ENCODE data around the gene ICE2.
"Not testable (repeated sequence)": the region's sequence is repeated elsewhere in the genome, so short reads cannot be mapped to it uniquely, and the experiment has no call there.

The ICE2 gene

DNA sequence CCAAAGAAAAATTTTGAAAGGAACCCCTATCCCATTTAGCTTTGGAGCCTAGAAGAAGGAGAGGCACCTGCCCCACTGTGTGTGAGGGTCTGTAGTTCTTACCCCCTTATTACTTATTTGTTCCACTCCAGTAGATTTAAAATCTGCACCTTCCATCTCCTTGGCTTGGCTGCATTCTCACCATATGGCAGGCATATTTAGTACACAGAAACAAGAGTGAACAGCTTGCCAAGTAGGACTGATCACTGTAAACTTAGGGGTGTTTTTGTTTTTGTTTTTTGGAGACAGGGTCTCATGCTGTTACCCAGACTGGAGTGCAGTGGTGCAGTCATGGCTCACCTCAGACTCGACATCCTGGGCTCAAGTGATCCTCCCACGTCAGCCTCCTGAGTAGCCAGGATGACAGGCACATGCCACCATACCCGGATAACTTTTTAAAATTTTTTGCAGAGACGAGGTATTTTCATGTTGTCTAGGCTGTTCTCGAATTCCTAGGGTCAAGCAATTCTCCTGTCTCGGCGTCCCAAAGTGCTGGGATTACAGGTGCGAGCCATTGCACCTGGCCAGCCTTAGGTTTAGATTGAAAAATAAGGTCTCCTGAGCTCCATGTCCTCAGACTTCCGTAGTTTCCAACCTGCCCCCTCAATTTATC is 67.0 kb downstream of the ICE2 start:
- Histone ChIP-seq H3K27me3 (ENCODE audit: insufficient read depth, low read length, poor library complexity, severe bottlenecking) (no peaks in the 10 kb centered on the region), H3K9me3 (ENCODE audit: insufficient read depth, low read depth, low read length) (no peaks in the 10 kb centered on the region), H4K20me1 (ENCODE audit: insufficient read depth, low read length, poor library complexity, severe bottlenecking) (no peaks in the 10 kb centered on the region), H2AFZ (ENCODE audit: low read length) (no peak overlapping the region), H3F3A (ENCODE audit: low read depth) (no peaks in the 10 kb centered on the region), H3K4me2 (ENCODE audit: low read depth, low read length, poor library complexity, severe bottlenecking) (no peak overlapping the region), H3K4me1 (ENCODE audit: insufficient read depth, low read length, poor library complexity, severe bottlenecking) (peaks cover 14% of the 10 kb centered on the region), H3K9ac (ENCODE audit: low read depth, low read length, poor library complexity, severe bottlenecking) (no peak overlapping the region), H3K79me2 (ENCODE audit: insufficient read depth, low read length) (no peaks in the 10 kb centered on the region), H3K4me3 (ENCODE audit: low read length, poor library complexity, severe bottlenecking) (no peak overlapping the region), H3K9me2 (replicated peaks; ENCODE audit: low read depth, low read length) (no peaks in the 10 kb centered on the region), H3K36me3 (ENCODE audit: insufficient read depth, low read length) (no peaks in the 10 kb centered on the region)
- TF ChIP-seq EZH2phosphoT487 (IDR thresholded peaks at IDR 0.05; ENCODE audit: borderline replicate concordance), result no peak

DNA sequence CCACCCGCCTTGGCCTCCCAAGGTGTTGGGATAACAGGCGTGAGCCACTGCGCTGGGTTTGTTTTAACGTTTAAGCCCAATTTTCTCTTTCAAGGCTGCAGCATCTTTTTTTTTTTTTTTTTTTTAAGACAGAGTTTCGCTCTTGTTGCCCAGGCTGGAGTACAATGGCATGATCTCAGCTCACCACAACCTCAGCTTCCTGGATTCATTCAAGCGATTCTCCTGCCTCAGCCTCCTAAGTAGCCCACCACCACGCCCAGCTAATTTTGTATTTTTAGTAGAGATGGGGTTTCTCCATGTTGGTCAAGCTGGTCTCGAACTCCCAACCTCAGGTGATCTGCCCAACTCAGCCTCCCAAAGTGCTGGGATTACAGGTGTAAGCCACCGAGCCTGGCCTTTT is 68.6 kb downstream of the ICE2 start:
- not testable (repeated sequence) for H4K20me1 ChIP-seq (ENCODE audit: insufficient read depth, low read length, poor library complexity, severe bottlenecking); H3K79me2 ChIP-seq (ENCODE audit: insufficient read depth, low read length); H3K36me3 ChIP-seq (ENCODE audit: insufficient read depth, low read length); H3K4me3 ChIP-seq (ENCODE audit: low read length, poor library complexity, severe bottlenecking); H2AFZ ChIP-seq (ENCODE audit: low read length); H3K9me2 ChIP-seq (replicated peaks; ENCODE audit: low read depth, low read length); H3K9ac ChIP-seq (ENCODE audit: low read depth, low read length, poor library complexity, severe bottlenecking); H3K9me3 ChIP-seq (ENCODE audit: insufficient read depth, low read depth, low read length); H3K4me2 ChIP-seq (ENCODE audit: low read depth, low read length, poor library complexity, severe bottlenecking); H3K27me3 ChIP-seq (ENCODE audit: insufficient read depth, low read length, poor library complexity, severe bottlenecking); H3F3A ChIP-seq (ENCODE audit: low read depth)
- H3K4me1 ChIP-seq (ENCODE audit: insufficient read depth, low read length, poor library complexity, severe bottlenecking), result peaks cover 14% of the 10 kb centered on the region

DNA sequence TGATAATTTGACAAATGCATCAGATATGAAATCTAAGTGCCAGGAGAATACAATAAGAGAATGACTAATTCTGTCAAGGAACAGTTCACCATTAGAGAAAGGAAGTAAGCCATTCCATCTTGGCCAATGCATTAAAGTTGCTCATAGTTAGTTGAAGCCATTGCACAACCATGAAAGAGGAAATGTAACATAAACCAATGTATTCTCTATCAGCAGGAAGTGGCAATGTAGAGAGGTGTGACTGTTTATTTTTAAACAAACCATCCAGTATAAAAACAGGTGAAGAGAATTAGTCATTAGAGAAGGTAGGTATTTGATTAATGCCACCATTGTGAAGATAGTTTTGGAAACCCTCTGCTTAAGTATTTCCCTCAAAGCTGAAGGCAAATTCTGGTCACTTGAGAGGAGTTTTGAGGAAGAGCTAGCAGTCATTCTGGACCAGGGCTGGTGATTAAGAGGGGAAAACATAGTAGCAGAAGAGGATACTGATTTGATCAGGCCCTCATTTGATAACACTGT is 70.4 kb downstream of the ICE2 start:
- Histone ChIP-seq H3K4me2 (ENCODE audit: low read depth, low read length, poor library complexity, severe bottlenecking) (peak overlapping the region; percentile 43), H3K79me2 (ENCODE audit: insufficient read depth, low read length) (no peaks in the 10 kb centered on the region), H3K4me1 (ENCODE audit: insufficient read depth, low read length, poor library complexity, severe bottlenecking) (peaks cover 14% of the 10 kb centered on the region), H3F3A (ENCODE audit: low read depth) (no peaks in the 10 kb centered on the region), H3K9me3 (ENCODE audit: insufficient read depth, low read depth, low read length) (no peaks in the 10 kb centered on the region), H3K36me3 (ENCODE audit: insufficient read depth, low read length) (no peaks in the 10 kb centered on the region), H4K20me1 (ENCODE audit: insufficient read depth, low read length, poor library complexity, severe bottlenecking) (no peaks in the 10 kb centered on the region), H2AFZ (ENCODE audit: low read length) (peak overlapping the region; percentile 87), H3K4me3 (ENCODE audit: low read length, poor library complexity, severe bottlenecking) (no peak overlapping the region), H3K9me2 (replicated peaks; ENCODE audit: low read depth, low read length) (no peaks in the 10 kb centered on the region), H3K9ac (ENCODE audit: low read depth, low read length, poor library complexity, severe bottlenecking) (no peak overlapping the region), H3K27me3 (ENCODE audit: insufficient read depth, low read length, poor library complexity, severe bottlenecking) (no peaks in the 10 kb centered on the region)
- no peak for TF ChIP-seq EZH2phosphoT487 (IDR thresholded peaks at IDR 0.05; ENCODE audit: borderline replicate concordance)
- TF ChIP-seq, protein P1, sequence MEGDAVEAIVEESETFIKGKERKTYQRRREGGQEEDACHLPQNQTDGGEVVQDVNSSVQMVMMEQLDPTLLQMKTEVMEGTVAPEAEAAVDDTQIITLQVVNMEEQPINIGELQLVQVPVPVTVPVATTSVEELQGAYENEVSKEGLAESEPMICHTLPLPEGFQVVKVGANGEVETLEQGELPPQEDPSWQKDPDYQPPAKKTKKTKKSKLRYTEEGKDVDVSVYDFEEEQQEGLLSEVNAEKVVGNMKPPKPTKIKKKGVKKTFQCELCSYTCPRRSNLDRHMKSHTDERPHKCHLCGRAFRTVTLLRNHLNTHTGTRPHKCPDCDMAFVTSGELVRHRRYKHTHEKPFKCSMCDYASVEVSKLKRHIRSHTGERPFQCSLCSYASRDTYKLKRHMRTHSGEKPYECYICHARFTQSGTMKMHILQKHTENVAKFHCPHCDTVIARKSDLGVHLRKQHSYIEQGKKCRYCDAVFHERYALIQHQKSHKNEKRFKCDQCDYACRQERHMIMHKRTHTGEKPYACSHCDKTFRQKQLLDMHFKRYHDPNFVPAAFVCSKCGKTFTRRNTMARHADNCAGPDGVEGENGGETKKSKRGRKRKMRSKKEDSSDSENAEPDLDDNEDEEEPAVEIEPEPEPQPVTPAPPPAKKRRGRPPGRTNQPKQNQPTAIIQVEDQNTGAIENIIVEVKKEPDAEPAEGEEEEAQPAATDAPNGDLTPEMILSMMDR (conservative IDR thresholded peaks at IDR 0.05; ENCODE audit: low read length), result no peak

DNA sequence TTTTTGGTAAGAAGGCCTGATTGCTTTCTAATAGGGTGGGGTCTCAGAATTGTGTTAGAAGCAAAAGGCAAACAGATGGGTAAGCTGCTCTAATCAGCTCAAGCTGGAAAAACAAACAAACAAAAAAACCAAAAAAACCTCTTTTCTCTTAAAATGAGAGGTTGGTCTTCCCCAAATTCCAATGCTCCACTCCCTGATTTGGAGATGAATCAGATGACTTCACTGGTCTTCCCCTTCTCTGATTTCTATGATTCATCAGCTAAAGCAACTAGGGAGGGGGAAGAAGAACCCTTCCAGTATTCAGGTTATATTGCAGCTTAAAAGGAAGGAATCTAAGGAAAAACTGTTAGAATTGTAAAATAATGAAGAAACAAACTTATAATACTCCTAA is 71.5 kb downstream of the ICE2 start:
- no peaks in the 10 kb centered on the region for H3F3A ChIP-seq (ENCODE audit: low read depth)
- H3K9me3 ChIP-seq (ENCODE audit: insufficient read depth, low read depth, low read length), result no peaks in the 10 kb centered on the region
- TF ChIP-seq EZH2phosphoT487 (IDR thresholded peaks at IDR 0.05; ENCODE audit: borderline replicate concordance), result no peak
- TF ChIP-seq, protein P1 (conservative IDR thresholded peaks at IDR 0.05; ENCODE audit: low read length), result no peak
- no peak overlapping the region for H3K4me2 ChIP-seq (ENCODE audit: low read depth, low read length, poor library complexity, severe bottlenecking)
- no peaks in the 10 kb centered on the region for H3K27me3 ChIP-seq (ENCODE audit: insufficient read depth, low read length, poor library complexity, severe bottlenecking)
- no peaks in the 10 kb centered on the region for H3K9me2 ChIP-seq (replicated peaks; ENCODE audit: low read depth, low read length)
- H3K4me3 ChIP-seq (ENCODE audit: low read length, poor library complexity, severe bottlenecking), result no peak overlapping the region
- no peaks in the 10 kb centered on the region for H3K36me3 ChIP-seq (ENCODE audit: insufficient read depth, low read length)
- no peak overlapping the region for H2AFZ ChIP-seq (ENCODE audit: low read length)
- no peaks in the 10 kb centered on the region for H3K79me2 ChIP-seq (ENCODE audit: insufficient read depth, low read length)
- H3K4me1 ChIP-seq (ENCODE audit: insufficient read depth, low read length, poor library complexity, severe bottlenecking), result peaks cover 14% of the 10 kb centered on the region
- H3K9ac ChIP-seq (ENCODE audit: low read depth, low read length, poor library complexity, severe bottlenecking), result no peak overlapping the region
- H4K20me1 ChIP-seq (ENCODE audit: insufficient read depth, low read length, poor library complexity, severe bottlenecking), result no peaks in the 10 kb centered on the region

All from Loucy (cell line).